ENCODE data around the gene GPANK1. TPM values are rescaled to one million over a fixed set of nuclear protein-coding genes. Genes with fewer than 3 reads are reported as not detected.

GPANK1 gene
- total RNA-seq, 1 experiment from 2014 or later: 26.8 TPM

DNA sequence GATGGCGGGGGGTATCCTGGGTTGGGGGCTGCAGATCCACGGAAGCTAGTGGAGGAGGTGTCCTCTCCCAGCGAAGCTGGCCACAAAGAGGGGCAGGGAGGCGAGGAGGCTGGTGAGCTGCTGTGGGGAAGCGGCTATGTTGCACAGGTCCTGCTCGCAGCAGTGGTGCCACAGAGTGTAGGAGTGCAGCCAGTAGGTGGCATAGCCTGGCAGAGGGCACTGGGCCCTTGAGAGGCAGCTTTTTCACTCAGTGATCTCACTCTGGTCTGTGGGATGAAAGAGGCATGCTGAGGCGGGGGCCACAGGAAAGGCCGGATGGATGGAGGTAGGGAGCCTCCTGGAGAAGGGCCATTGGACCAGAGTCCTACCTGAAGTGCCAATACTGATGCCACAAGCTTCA lies 47.5 kb upstream of the GPANK1 start:
- TF ChIP-seq CTCF (conservative IDR thresholded peaks at IDR 0.05): no peak
- Histone ChIP-seq H3K56ac (ENCODE audit: insufficient read length, low read depth, low read length) (no peak overlapping the region), H3K23ac (ENCODE audit: insufficient read length, low read depth, low read length) (no peak overlapping the region), H3K27me3 (ENCODE audit: insufficient read depth, low read length) (no peaks in the 10 kb centered on the region), H3K9me3 (ENCODE audit: control insufficient read depth, low read depth, low read length) (no peaks in the 10 kb centered on the region), H3K18ac (ENCODE audit: insufficient read length, low read depth, low read length) (no peak overlapping the region), H3K4me2 (ENCODE audit: insufficient read depth, insufficient read length, low read length) (no peak overlapping the region), H3K4me1 (ENCODE audit: insufficient read depth, low read length) (peaks cover 5% of the 10 kb centered on the region; the same call in 1 of the 2 replicates), H2BK15ac (ENCODE audit: low read depth, low read length) (no peak overlapping the region), H2AK5ac (ENCODE audit: insufficient read length, low read length) (no peak overlapping the region), H4K8ac (replicated peaks; ENCODE audit: insufficient read length, low read depth, low read length) (no peak overlapping the region), H2BK5ac (ENCODE audit: insufficient read length, low read length) (no peak overlapping the region), H2BK120ac (ENCODE audit: low read depth, low read length, poor library complexity, severe bottlenecking) (no peak overlapping the region), H3K9ac (ENCODE audit: extremely low read depth, insufficient read length, low read length) (no peak overlapping the region), H3K4ac (ENCODE audit: low read depth, low read length) (no peak overlapping the region), H2BK12ac (ENCODE audit: insufficient read length, low read depth, low read length) (no peak overlapping the region), H3T11ph (ENCODE audit: low read length) (no peak overlapping the region), H2AFZ (ENCODE audit: low read length) (no peak overlapping the region), H3K79me1 (ENCODE audit: insufficient read depth, low read depth, low read length, poor library complexity, severe bottlenecking) (no peaks in the 10 kb centered on the region), H3K79me2 (ENCODE audit: insufficient read depth, low read length) (no peaks in the 10 kb centered on the region), H3K27ac (ENCODE audit: insufficient read length, low read depth, low read length) (no peak overlapping the region), H4K5ac (ENCODE audit: insufficient read length, low read depth, low read length) (no peak overlapping the region), H3K23me2 (ENCODE audit: insufficient read length, low read depth, low read length, poor library complexity, severe bottlenecking) (no peaks in the 10 kb centered on the region), H4K91ac (ENCODE audit: insufficient read length, low read depth, low read length) (no peak overlapping the region), H2BK20ac (ENCODE audit: low read depth, low read length, poor library complexity, severe bottlenecking) (no peak overlapping the region), H4K20me1 (ENCODE audit: control insufficient read depth, insufficient read depth, insufficient read length) (no peaks in the 10 kb centered on the region), H3K14ac (ENCODE audit: insufficient read depth, low read length) (no peak overlapping the region)
- no peak for DNase-seq
- Mint-ChIP-seq H3K4me1 (peaks cover 33 to 44% of the 10 kb centered on the region in 2 experiments), H3K9me3 (no peaks in the 10 kb centered on the region), H3K4me3 (no peak overlapping the region), H3K36me3 (ENCODE audit: insufficient read depth in 1 of 3, low read depth in 3 of 3) (no peaks in the 10 kb centered on the region), H3K27me3 (ENCODE audit: low read depth) (peaks cover 8% of the 10 kb centered on the region), H3K27ac (peak overlapping the region in 2 of 3 experiments; percentile 29 to 88; a peak in 1 of 7 replicates)
- WGBS (ENCODE audit: extremely low coverage, insufficient read length, low lambda C conversion rate): no CpG with 5 or more reads among the region's 8 CpGs
